22Rv1 (cell line): ENCODE results near the gene LCOR.
"Not testable (repeated sequence)": the region's sequence is repeated elsewhere in the genome, so short reads cannot be mapped to it uniquely, and the experiment has no call there.

Source experiments
- H3K27ac ChIP-seq: fragments of 450-650 bp; 2 replicates; pipeline ENCODE4 v1.5.1; 2017
- ZFX ChIP-seq: fragments of 450-650 bp; IDR thresholded peaks from 2 replicates; pipeline ENCODE4 v1.6.1; 2017; ENCODE audit warnings: antibody characterized with exemption, borderline replicate concordance
- TF ChIP-seq, protein P1 (sequence below): fragments of 450-650 bp; IDR thresholded peaks from 2 replicates; pipeline ENCODE4 v1.5.1; 2017; ENCODE audit warnings: mild to moderate bottlenecking

Gene LCOR

GRCh38 chr10:96919785-96920430 lies 87.8 kb downstream of the LCOR start:
- H3K27ac ChIP-seq: no peak overlapping the region
- TF ChIP-seq, protein P1, sequence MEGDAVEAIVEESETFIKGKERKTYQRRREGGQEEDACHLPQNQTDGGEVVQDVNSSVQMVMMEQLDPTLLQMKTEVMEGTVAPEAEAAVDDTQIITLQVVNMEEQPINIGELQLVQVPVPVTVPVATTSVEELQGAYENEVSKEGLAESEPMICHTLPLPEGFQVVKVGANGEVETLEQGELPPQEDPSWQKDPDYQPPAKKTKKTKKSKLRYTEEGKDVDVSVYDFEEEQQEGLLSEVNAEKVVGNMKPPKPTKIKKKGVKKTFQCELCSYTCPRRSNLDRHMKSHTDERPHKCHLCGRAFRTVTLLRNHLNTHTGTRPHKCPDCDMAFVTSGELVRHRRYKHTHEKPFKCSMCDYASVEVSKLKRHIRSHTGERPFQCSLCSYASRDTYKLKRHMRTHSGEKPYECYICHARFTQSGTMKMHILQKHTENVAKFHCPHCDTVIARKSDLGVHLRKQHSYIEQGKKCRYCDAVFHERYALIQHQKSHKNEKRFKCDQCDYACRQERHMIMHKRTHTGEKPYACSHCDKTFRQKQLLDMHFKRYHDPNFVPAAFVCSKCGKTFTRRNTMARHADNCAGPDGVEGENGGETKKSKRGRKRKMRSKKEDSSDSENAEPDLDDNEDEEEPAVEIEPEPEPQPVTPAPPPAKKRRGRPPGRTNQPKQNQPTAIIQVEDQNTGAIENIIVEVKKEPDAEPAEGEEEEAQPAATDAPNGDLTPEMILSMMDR: no peak
- no peak for TF ChIP-seq ZFX

DNA sequence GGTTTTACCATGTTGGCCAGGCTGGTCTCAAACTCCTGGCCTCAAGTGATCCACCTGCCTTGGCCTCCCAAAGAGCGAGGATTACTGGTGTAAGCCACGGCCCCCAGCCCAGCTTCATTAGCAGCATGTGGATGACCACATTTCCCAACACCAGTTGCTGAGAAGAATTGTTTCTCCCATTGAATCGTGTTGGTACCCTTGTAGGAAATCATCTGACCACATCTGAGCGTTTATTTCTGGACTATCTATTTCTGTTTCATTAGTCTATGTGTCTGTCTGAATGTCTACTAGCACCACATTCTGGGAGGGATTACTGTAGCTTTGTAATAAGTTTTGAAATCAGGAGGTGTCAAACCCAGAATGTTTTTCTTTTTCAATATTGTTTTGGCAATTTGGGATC lies 89.6 kb downstream of the LCOR start:
- no peak overlapping the region for H3K27ac ChIP-seq
- no peak for TF ChIP-seq ZFX
- TF ChIP-seq, protein P1: no peak

GRCh38 chr10:96922978-96923948 lies 91.2 kb downstream of the LCOR start:
- H3K27ac ChIP-seq: no peak overlapping the region
- TF ChIP-seq, protein P1: no peak
- no peak for TF ChIP-seq ZFX

DNA sequence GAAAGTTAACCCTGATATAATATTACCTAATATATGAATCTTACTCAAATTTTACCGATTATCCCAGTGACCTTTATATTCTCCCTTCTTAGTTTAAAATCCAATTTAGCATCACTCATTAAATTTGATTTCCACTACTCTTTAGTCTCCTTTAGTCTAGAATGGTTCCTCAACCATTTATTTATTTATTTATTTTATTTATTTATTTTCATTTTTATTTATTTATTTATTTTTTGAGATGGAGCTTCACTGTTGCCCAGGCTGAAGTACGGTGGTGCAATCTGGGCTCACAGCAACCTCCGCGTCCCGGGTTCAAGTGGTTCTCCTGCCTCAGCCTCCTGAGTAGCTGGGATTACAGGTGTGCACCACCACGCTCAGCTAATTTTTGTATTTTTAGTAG lies 92.8 kb downstream of the LCOR start:
- no peak overlapping the region for H3K27ac ChIP-seq
- no peak for TF ChIP-seq ZFX
- TF ChIP-seq, protein P1: no peak

- no peak for TF ChIP-seq ZFX
- TF ChIP-seq, protein P1: no peak
- H3K27ac ChIP-seq: no peak overlapping the region
Observed at GRCh38 chr10:96930469-96930868, 98.4 kb downstream of the LCOR start.

DNA sequence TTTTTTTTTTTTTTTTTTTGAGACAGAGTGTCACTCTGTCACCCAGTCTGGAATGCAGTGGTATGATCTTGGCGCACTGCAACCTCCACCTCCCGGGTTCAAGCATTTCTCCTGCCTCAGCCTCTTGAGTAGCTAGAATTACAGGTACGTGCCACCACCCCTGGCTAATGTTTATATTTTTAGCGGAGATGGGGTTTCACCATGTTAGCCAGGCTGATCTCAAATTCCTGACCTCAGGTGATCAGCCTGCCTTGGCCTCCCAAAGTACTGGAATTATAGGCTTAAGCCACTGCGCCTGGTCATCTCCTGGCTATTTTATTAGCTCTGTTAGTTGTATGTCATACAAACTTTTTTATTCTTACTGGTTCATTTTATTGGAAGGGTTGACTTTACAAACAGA lies 103.0 kb downstream of the LCOR start:
- TF ChIP-seq ZFX: no peak
- TF ChIP-seq, protein P1: no peak

DNA sequence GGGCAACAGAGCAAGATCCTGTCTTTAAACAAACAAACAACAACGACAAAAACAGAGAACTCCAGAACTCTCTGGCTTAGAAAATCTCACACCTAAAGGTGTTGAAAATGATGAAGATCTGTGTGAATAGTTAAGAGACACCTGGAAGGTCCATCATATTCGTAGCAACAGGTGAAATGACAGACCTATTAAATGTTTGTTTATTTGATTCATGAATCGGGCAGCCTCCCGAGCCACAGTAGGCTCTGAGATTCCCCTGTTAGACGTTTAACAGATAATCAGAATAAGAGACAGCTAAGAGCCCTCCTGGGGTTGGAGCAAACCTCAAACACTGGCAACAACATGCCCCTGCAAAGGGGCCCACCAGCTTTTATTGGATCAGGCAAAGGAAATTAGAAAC lies 103.7 kb downstream of the LCOR start:
- TF ChIP-seq, protein P1: no peak
- TF ChIP-seq ZFX: no peak
- no peak overlapping the region for H3K27ac ChIP-seq

More for the DNA sequence above, 103.0 kb downstream of the LCOR start:
- no peak overlapping the region for H3K27ac ChIP-seq

DNA sequence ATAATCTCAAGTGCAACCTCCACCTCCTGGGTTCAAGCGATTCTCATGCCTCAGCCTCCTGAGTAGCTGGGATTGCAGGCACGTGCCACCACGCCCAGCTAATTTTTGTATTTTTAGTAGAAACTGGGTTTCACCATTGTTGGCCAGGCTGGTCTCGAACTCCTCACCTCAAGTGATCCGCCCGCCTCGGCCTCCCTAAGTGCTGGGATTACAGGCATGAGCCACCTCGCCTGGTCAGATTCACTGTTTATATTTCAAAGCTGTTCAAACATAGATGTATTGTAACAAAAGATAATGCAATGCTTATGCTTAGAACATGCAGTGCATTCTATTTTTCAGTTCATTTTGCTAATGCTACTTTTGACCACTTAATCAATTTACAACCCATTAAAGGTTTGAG lies 111.1 kb downstream of the LCOR start:
- not testable (repeated sequence) for H3K27ac ChIP-seq
